ENCODE results near the gene QKI.

- no peak for TF ChIP-seq CTCF (conservative IDR thresholded peaks at IDR 0.05; ENCODE audit: low read length)
- TF ChIP-seq EZH2phosphoT487 (IDR thresholded peaks at IDR 0.05; ENCODE audit: borderline replicate concordance): no peak
Observed at GRCh38 chr6:163380216-163380615, 34.3 kb upstream of the QKI start.
